Panc1 (cell line): ENCODE results near the gene CRIP2. TPM values are rescaled to one million over a fixed set of nuclear protein-coding genes. Genes with fewer than 3 reads are reported as not detected.

Experiments
- ATAC-seq: fragments of 200-7000 bp; cut with Tn5 transposase; 2 replicates; pipeline ENCODE4 v1.9.1; 2020; ENCODE audit warnings: mild to moderate bottlenecking, moderate library complexity
- BruUV-seq: library from RNA; stranded (reverse); fragments of 400-500 nt; replicated peaks from 2 replicates; lab custom pipeline; 2021; lab: Mats Ljungman, UMichigan
- CTCF ChIA-PET: fragments of 300-600 bp; sonication (Branson Sonifier 250); formaldehyde crosslinking; loops from one replicate; lab custom pipeline; 2022; ENCODE audit warnings: antibody characterized with exemption; lab: Charles Lee
- POLR2A ChIA-PET: fragments of 300-600 bp; sonication (Branson Sonifier 250); formaldehyde crosslinking; loops from one replicate; lab custom pipeline; 2022; ENCODE audit warnings: antibody characterized with exemption; lab: Charles Lee
- DNase-seq: peaks from one replicate; pipeline ENCODE4 v3.0.0-alpha.2; 2010; ENCODE audit warnings: low read depth, low spot score
- H3K27ac ChIP-seq: 2 replicates; pipeline ENCODE4 v1.5.1; 2011; ENCODE audit warnings: mild to moderate bottlenecking, low read length, inconsistent platforms
- H3K27me3 ChIP-seq: fragments of 200-500 bp; sonication (Bioruptor generic); 2 replicates; pipeline ENCODE4 v1.6.0; 2014; ENCODE audit warnings: low read length, inconsistent platforms; ENCODE audit not compliant: control insufficient read depth, insufficient read depth
- H3K36me3 ChIP-seq: fragments of 200-500 bp; sonication (Bioruptor generic); 2 replicates; pipeline ENCODE4 v1.5.1; 2014; ENCODE audit warnings: inconsistent platforms, mild to moderate bottlenecking, low read length, moderate library complexity; ENCODE audit not compliant: control insufficient read depth, insufficient read depth
- H3K4me1 ChIP-seq: 2 replicates; pipeline ENCODE4 v1.5.1; 2011; ENCODE audit warnings: inconsistent platforms, mild to moderate bottlenecking, low read length, moderate library complexity; ENCODE audit not compliant: control insufficient read depth, insufficient read depth
- H3K4me3 ChIP-seq, 2 experiments: 2 replicates each; pipeline ENCODE4 v1.5.1; 2011 to 2012; ENCODE audit warnings: low read depth in 2 of 2, low read length in 2 of 2, mild to moderate bottlenecking in 2 of 2, inconsistent platforms in 1 of 2, moderate library complexity in 1 of 2
- H3K9me3 ChIP-seq: fragments of 200-500 bp; sonication (Bioruptor generic); 2 replicates; pipeline ENCODE4 v1.5.1; 2014; ENCODE audit warnings: low read depth, mild to moderate bottlenecking, inconsistent platforms, low read length, moderate library complexity; ENCODE audit not compliant: control insufficient read depth, insufficient read depth
- POLR2AphosphoS5 ChIP-seq: IDR thresholded peaks from 2 replicates; pipeline ENCODE4 v1.6.1; 2012; ENCODE audit warnings: mild to moderate bottlenecking, low read depth, low read length, moderate library complexity
- SIN3A ChIP-seq: IDR thresholded peaks from 2 replicates; pipeline ENCODE4 v1.6.1; 2012; ENCODE audit warnings: low read depth, mild to moderate bottlenecking, low read length, moderate library complexity, borderline replicate concordance; ENCODE audit not compliant: insufficient read depth
- TCF7L2 ChIP-seq: IDR thresholded peaks from 2 replicates; pipeline ENCODE4 v1.6.1; 2011; ENCODE audit warnings: mild to moderate bottlenecking, low read depth, low read length, inconsistent platforms
- in situ Hi-C: cut with HindIII; loops from 2 replicates; pipeline ENCODE4 v1.10.0; 2016; ENCODE audit warnings: low sequenced_read_pairs, low pct_unique_long_range_greater_than_20kb
- intact Hi-C: fragments of 100-400 bp; cut with micrococcal nuclease; formaldehyde crosslinking; loops from one replicate; pipeline ENCODE4 v1.10.0; 2022; ENCODE audit not compliant: unreplicated experiment
- total RNA-seq: library from RNA; stranded (reverse); gene quantifications from one replicate; pipeline ENCODE4 v1.2.1, GENCODE V29; 2021; ENCODE audit not compliant: unreplicated experiment
- TF ChIP-seq, protein P1 (sequence below), 2 experiments: IDR thresholded peaks; 2 replicates each; pipeline ENCODE4 v1.6.1; 2011 to 2012; ENCODE audit warnings: low read depth in 2 of 2, control low read depth in 1 of 2, low read length in 1 of 2, mild to moderate bottlenecking in 1 of 2, moderate library complexity in 1 of 2; ENCODE audit not compliant: insufficient read depth in 1 of 2
- TF ChIP-seq, protein P2 (sequence below): fragments of 450-650 bp; IDR thresholded peaks from 2 replicates; pipeline ENCODE4 v1.5.1; 2017; ENCODE audit warnings: mild to moderate bottlenecking

The CRIP2 gene
- total RNA-seq, 1 experiment from 2014 or later: 280 TPM

DNA sequence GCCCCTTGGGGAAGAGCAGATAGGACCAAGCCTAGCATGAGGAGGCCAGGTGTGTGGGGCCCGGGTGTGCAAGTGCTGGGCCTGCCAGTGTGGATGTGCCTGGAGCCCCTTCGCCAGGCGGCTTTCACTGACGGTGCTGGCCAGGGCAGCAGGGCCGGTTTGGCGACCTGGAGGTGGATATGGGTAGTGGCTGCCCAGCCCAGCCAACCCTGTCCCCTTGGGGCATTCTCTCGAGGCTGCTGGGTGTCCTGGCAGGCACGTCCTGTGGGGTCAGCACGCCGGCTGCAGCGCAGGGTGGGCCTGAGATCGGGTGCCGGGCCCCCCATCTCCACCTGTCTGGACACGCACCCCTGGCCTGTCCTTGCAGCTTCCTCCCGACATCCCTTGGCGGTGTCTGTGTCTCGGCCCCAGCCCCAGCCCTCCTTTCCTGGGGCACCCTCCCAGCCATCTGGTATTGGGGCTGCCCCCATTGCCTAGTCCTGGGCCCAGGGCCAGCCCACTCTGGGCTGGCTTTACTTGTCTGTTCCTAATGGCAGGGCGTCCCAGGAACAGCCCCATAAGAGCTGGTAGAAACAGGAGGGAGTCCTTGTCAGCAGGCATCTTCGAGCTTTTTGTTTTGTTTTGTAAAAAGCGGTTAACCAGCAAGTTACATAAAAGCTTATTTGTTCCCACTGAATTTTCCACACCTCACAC, 7.2 kb upstream of the CRIP2 start:
- ChIA-PET CTCF (no interaction called here), POLR2A (no interaction called here)
- BruUV-seq: no TSS peak

DNA sequence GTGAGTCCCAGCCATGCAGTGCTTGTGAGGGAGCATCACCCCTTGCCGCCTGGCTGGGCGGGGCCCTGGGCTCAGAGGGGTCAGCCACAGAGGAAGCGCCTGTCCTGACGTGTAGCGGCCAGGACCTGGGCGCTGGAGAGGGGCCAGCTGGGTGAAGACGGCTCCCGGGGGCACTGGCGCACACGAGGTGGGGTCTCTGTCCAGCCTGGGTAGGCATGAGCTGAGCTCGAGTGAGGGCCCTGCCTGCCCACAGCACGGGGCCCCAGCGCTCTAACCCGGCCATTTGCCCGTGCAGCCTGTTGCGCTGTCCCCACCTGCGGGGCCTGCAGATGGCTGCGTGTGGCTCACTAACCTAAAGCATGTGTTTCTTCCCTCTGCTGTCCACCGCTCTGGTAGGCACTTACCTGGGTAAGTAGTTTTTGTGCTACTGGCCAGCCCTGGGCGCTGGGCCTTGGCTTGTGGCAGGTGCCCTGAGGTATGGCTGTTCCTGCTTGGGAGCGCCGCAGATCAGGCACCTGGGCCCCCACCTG, 6.6 kb upstream of the CRIP2 start:
- no peak for TF ChIP-seq POLR2AphosphoS5
- TF ChIP-seq, protein P1, sequence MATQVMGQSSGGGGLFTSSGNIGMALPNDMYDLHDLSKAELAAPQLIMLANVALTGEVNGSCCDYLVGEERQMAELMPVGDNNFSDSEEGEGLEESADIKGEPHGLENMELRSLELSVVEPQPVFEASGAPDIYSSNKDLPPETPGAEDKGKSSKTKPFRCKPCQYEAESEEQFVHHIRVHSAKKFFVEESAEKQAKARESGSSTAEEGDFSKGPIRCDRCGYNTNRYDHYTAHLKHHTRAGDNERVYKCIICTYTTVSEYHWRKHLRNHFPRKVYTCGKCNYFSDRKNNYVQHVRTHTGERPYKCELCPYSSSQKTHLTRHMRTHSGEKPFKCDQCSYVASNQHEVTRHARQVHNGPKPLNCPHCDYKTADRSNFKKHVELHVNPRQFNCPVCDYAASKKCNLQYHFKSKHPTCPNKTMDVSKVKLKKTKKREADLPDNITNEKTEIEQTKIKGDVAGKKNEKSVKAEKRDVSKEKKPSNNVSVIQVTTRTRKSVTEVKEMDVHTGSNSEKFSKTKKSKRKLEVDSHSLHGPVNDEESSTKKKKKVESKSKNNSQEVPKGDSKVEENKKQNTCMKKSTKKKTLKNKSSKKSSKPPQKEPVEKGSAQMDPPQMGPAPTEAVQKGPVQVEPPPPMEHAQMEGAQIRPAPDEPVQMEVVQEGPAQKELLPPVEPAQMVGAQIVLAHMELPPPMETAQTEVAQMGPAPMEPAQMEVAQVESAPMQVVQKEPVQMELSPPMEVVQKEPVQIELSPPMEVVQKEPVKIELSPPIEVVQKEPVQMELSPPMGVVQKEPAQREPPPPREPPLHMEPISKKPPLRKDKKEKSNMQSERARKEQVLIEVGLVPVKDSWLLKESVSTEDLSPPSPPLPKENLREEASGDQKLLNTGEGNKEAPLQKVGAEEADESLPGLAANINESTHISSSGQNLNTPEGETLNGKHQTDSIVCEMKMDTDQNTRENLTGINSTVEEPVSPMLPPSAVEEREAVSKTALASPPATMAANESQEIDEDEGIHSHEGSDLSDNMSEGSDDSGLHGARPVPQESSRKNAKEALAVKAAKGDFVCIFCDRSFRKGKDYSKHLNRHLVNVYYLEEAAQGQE (IDR thresholded peaks at IDR 0.05; ENCODE audit: insufficient read depth in 1 of 2, low read depth in 2 of 2, low read length in 1 of 2): no peak
- TF ChIP-seq, protein P2, sequence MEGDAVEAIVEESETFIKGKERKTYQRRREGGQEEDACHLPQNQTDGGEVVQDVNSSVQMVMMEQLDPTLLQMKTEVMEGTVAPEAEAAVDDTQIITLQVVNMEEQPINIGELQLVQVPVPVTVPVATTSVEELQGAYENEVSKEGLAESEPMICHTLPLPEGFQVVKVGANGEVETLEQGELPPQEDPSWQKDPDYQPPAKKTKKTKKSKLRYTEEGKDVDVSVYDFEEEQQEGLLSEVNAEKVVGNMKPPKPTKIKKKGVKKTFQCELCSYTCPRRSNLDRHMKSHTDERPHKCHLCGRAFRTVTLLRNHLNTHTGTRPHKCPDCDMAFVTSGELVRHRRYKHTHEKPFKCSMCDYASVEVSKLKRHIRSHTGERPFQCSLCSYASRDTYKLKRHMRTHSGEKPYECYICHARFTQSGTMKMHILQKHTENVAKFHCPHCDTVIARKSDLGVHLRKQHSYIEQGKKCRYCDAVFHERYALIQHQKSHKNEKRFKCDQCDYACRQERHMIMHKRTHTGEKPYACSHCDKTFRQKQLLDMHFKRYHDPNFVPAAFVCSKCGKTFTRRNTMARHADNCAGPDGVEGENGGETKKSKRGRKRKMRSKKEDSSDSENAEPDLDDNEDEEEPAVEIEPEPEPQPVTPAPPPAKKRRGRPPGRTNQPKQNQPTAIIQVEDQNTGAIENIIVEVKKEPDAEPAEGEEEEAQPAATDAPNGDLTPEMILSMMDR: no peak
- no peak for TF ChIP-seq TCF7L2
- no peak for TF ChIP-seq SIN3A
- H3K36me3 ChIP-seq: no peaks in the 10 kb centered on the region
- H3K27me3 ChIP-seq: no peaks in the 10 kb centered on the region
- H3K27ac ChIP-seq: no peak overlapping the region
- CTCF ChIA-PET: no interaction called here
- DNase-seq (no peak), ATAC-seq (no peak)
- H3K9me3 ChIP-seq: no peaks in the 10 kb centered on the region
- intact Hi-C loops (no loop called here), in situ Hi-C loops (no loop called here)
- H3K4me1 ChIP-seq: peaks cover 40% of the 10 kb centered on the region
- POLR2A ChIA-PET: no interaction called here
- no TSS peak for BruUV-seq
- no peak overlapping the region for H3K4me3 ChIP-seq

More for the DNA sequence above, 7.2 kb upstream of the CRIP2 start:
- no peak for ATAC-seq
- intact Hi-C loops: no loop called here
- no peak for DNase-seq
- no peaks in the 10 kb centered on the region for H3K9me3 ChIP-seq
- in situ Hi-C loops: no loop called here
- no peaks in the 10 kb centered on the region for H3K27me3 ChIP-seq
- no peaks in the 10 kb centered on the region for H3K36me3 ChIP-seq
- H3K27ac ChIP-seq: no peak overlapping the region
- TF ChIP-seq, protein P1 (IDR thresholded peaks at IDR 0.05; ENCODE audit: insufficient read depth in 1 of 2, low read depth in 2 of 2, low read length in 1 of 2): no peak
- no peak for TF ChIP-seq SIN3A
- no peak for TF ChIP-seq TCF7L2
- TF ChIP-seq, protein P2: no peak
- H3K4me3 ChIP-seq: no peak overlapping the region
- peaks cover 34% of the 10 kb centered on the region for H3K4me1 ChIP-seq
